Right cardiac atrium (tissue), 5 donors: Measurements from ENCODE around the gene IST1. TPM values are rescaled to one million over a fixed set of nuclear protein-coding genes. Genes with fewer than 3 reads are reported as not detected.

ENCODE experiments used
- ATAC-seq, 2 donors: fragments of 200-7000 bp; cut with Tn5 transposase; one replicate each; pipeline versions ENCODE4 v1.8.0 to v1.9.1; 2020; ENCODE audit warnings: moderate library complexity in 2 of 2, mild to moderate bottlenecking in 1 of 2
- DNase-seq, 3 donors: peaks; one replicate each; pipeline ENCODE4 v3.0.0-alpha.2; 2020
- H3K27ac ChIP-seq: one replicate; pipeline ENCODE4 v1.5.1; 2013; ENCODE audit warnings: mild to moderate bottlenecking, low read length, control low read depth, moderate library complexity
- H3K27me3 ChIP-seq: one replicate; pipeline ENCODE4 v1.6.1; 2013; ENCODE audit not compliant: control insufficient read depth, insufficient read depth
- H3K4me1 ChIP-seq: one replicate; pipeline ENCODE4 v1.6.1; 2013; ENCODE audit warnings: low read length; ENCODE audit not compliant: control insufficient read depth, insufficient read depth
- H3K4me3 ChIP-seq: one replicate; pipeline ENCODE4 v1.5.1; 2013; ENCODE audit warnings: low read length, control low read depth
- H3K9me3 ChIP-seq: one replicate; pipeline ENCODE4 v1.6.1; 2013; ENCODE audit warnings: low read length; ENCODE audit not compliant: control insufficient read depth
- WGBS: extraction: QIAGEN DNeasy Blood & Tissue Kit; methylation state at CpG from one replicate; pipeline ENCODE4 v1.1.7; 2013; 5-methylcytosine and 5-hydroxymethylcytosine counted together
- intact Hi-C, 4 donors: fragments of 100-400 bp; cut with DNase I; formaldehyde crosslinking; loops; one replicate each; pipeline versions ENCODE4 v1.11.0 to v1.14.0; 2022 to 2023
- long read RNA-seq, 4 donors: library from polyadenylated mRNA; unstranded; transcript quantifications; one replicate each; pipeline ENCODE4 v2.0.0, GENCODE V29; 2020 to 2021
- polyA plus RNA-seq: library from polyadenylated mRNA; stranded (reverse); fragments of 200-250 nt; gene quantifications from one replicate; pipeline ENCODE4 v1.2.3, GENCODE V29; 2013
- total RNA-seq, 4 donors: library from RNA; stranded (reverse); fragmentation: NEBNext Ultra II Directional; extraction: Animal tissue kit (Norgen Biotek cat#: 25700); gene quantifications; one replicate each; pipeline ENCODE4 v1.2.1, GENCODE V29; 2021
- donor health status: healthy with polysubstance abuse.
- donor health status: DM: no; HTN: yes; CAD: no.
- donor health status: DM: no; HTN: no; CAD: no.
- donor health status: DM: no; HTN: yes; CAD: no; lungs with severe emphysema.
- donor health status: DM: yes; HTN: yes; CAD: no.

IST1 gene
- total RNA-seq (100 to 1,000 TPM; 128 to 148 (median 139) TPM), polyA plus RNA-seq (89.5 TPM)
- long read RNA-seq, donor 1, full-length matches to known transcripts: 187 of 267 reads
- long read RNA-seq, donor 1, partial matches to known transcripts: 13 of 267 reads
- long read RNA-seq, donor 1, other reads (novel, unspliced or antisense): 67 of 267 reads
- long read RNA-seq, donor 2, full-length matches to known transcripts: 53 of 82 reads
- long read RNA-seq, donor 2, partial matches to known transcripts: 8 of 82 reads
- long read RNA-seq, donor 2, other reads (novel, unspliced or antisense): 21 of 82 reads
- long read RNA-seq, donor 3, full-length matches to known transcripts: 376 of 554 reads
- long read RNA-seq, donor 3, partial matches to known transcripts: 23 of 554 reads
- long read RNA-seq, donor 3, other reads (novel, unspliced or antisense): 155 of 554 reads
- long read RNA-seq, donor 4, full-length matches to known transcripts: 59 of 80 reads
- long read RNA-seq, donor 4, partial matches to known transcripts: 5 of 80 reads
- long read RNA-seq, donor 4, other reads (novel, unspliced or antisense): 16 of 80 reads

DNA sequence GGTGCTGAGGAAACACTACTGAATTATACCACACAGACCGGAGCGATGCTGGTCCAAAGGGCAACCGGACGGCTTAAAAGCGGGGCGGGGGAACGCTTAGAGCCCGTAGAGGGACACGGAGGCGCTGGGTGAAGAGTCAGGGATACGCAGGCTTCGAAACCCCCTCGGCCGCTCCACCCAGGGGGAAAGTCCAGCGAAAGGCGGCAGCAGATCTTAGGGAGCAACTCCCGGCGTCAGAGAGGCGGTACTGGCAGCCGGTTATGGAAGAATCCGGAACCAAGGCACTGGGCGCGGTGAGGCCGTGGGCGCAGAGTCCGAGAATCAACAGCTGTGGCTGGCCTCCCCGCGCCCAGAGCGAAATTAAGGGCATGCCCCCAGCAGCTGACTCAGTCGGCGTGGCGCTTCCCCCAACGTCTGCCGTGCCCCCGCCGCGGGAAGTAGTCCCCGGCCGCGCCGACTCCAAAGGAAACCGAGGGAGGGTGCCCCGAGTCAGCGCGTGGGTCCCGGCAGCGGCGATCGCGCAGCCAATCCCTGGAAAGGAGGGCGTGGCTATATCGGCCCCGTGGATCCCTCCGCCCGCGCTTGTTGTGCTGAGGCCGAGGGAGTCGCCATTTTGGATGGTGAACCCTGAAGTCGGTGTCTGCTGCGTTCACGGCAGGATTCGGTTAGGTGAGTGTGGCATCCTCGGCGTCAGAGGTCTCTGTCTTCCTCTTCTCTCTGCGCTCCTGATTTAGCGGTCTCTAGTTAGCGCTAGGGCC is at the start of gene IST1:
Gene IST1 (plus strand): TSS at position 611 of the 758 bp plus-strand sequence. CDS start 20,110 bp downstream, outside the sequence.
- H3K27me3 ChIP-seq: no peaks in the 10 kb centered on the region
- peak; percentile 98 for ATAC-seq
- no peaks in the 10 kb centered on the region for H3K4me1 ChIP-seq
- peak within 1 kb of the TSS; percentile 90 for H3K4me3 ChIP-seq
- WGBS: under 1% methylated on average over 67 of the region's 67 CpGs
- intact Hi-C loops: no loop called here
- DNase-seq: peak; percentile 99
- no peaks in the 10 kb centered on the region for H3K9me3 ChIP-seq
- peak within 1 kb of the TSS; percentile 100 for H3K27ac ChIP-seq

DNA sequence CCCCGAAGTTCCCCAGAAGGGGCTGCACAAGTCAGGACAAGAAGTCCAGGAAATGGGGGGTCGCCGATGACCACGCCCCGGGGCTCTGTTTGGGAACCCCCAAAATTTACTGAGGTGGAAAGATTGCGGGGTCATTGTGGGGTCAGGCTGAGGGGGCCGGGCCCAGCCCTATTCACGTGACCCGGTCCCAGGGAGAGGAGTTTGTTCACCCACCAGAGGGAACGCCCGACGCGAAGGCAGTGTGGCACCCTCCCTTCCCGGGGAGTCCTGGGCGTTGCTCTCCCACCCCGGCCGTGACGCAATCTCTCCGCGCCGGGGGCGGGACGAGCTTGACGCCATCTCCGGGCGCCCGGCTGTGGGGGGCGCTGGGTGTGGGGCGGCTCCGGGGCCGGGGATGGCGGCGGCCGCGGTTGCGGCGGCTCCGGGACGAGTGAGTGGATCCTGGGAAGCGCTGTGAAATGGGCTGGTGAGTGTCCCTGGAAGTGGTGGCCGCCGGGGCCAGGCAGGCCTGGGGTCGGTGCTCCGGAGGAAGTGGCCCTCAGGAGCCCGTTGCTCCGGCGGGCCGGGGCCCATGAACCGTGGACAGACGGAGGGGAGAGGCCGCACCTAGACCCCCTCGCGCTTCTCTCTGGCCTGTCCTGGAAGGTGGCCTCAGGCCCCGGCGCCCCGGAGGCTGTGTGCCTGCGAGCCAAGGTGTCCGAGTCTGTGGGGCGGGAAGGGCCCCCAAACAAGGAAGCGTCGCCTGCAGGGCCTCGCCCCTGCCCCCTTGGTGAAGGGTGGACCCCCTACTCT is 49.5 kb upstream of the IST1 start, which contains the start of gene ATXN1L:
Gene ATXN1L (plus strand): TSS at position 338 of the 792 bp plus-strand sequence. CDS start 3,765 bp downstream, outside the sequence.
- no peaks in the 10 kb centered on the region for H3K4me1 ChIP-seq
- H3K4me3 ChIP-seq: peak within 1 kb of the TSS; percentile 77
- no peaks in the 10 kb centered on the region for H3K27me3 ChIP-seq
- H3K9me3 ChIP-seq: no peaks in the 10 kb centered on the region
- intact Hi-C loops: no loop called here
- WGBS: under 1% methylated on average over 62 of the region's 62 CpGs
- peak; percentile 93 to 97 (median 96) for DNase-seq
- H3K27ac ChIP-seq: peak within 1 kb of the TSS; percentile 57
- ATAC-seq: peak; percentile 98

DNA sequence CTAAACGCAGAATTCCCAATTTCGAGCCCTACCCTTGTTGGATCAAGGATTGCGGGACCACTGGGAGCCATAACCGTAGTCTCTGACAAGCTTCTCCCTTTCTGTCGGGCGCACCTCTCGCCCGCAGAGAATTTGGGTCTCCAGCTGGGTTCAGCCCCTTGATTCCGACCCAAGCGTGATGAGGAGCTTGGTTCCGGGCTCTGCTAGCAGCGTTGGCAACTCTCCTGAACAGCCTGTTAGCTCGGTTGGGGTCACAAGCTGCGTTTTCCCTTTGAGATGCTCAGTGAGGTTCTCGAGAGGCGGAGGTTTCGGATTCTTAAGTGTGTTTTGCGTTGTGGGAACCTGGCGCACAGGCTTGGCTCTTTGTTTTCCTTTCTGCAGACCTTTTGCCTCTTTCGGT is 48.9 kb upstream of the IST1 start:
- H3K4me1 ChIP-seq: no peaks in the 10 kb centered on the region
- no peaks in the 10 kb centered on the region for H3K9me3 ChIP-seq
- intact Hi-C loops: no loop called here
- no peak overlapping the region for H3K27ac ChIP-seq
- DNase-seq (no peak), ATAC-seq (peak in 1 of 2 donors; percentile 3)
- WGBS: under 1% methylated on average over 20 of the region's 20 CpGs
- H3K4me3 ChIP-seq: peak overlapping the region; percentile 77
- no peaks in the 10 kb centered on the region for H3K27me3 ChIP-seq

DNA sequence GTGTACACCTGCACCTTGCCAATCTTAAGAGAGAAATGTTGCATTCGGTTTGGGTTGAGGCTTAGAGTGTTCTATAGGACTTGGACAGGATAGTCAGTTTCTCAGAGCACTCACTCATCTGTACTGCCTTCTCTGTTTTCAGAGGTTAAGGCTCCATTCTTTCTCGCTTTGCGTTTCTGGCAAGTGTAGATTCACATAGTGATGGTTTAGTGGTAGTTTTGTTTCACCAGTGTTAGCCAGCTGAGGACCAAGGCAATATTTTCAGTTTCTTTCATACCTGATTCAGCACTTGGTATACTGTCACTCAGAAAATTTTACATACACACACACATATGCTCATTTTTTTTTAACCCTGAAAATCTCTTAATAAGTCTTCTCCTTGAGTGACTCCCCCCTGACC is 48.2 kb upstream of the IST1 start:
- Histone ChIP-seq H3K4me1 (no peaks in the 10 kb centered on the region), H3K9me3 (no peaks in the 10 kb centered on the region), H3K27me3 (no peaks in the 10 kb centered on the region), H3K27ac (no peak overlapping the region), H3K4me3 (peak overlapping the region; percentile 77)
- ATAC-seq (no peak), DNase-seq (no peak)
- 59% methylated on average over 3 of the region's 3 CpGs for WGBS
- intact Hi-C loops: no loop called here

DNA sequence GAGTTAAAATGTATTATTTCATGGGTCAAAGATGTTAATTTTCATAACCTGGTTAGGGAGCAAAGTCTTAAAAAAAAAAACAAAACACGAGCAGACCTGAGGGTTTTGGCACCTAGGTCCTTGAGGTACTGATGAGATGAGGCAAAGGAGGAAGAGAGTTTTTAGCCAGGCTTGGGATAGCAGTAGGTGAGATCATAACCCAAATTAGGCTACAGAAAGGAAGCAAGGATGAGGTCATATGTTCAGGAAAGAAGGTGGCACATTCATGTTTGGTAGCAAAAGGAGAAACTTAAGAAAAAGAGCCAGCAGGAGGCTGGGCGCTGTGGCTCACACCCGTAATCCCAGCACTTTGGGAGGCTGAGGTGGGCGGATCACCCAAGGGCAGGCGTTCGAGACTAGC is 46.7 kb upstream of the IST1 start:
- no peak for DNase-seq
- 86% methylated on average over 6 of the region's 6 CpGs for WGBS
- Histone ChIP-seq H3K27me3 (no peaks in the 10 kb centered on the region), H3K4me3 (no peak overlapping the region), H3K27ac (no peak overlapping the region), H3K9me3 (no peaks in the 10 kb centered on the region), H3K4me1 (no peaks in the 10 kb centered on the region)
- intact Hi-C loops: no loop called here
- no peak for ATAC-seq

DNA sequence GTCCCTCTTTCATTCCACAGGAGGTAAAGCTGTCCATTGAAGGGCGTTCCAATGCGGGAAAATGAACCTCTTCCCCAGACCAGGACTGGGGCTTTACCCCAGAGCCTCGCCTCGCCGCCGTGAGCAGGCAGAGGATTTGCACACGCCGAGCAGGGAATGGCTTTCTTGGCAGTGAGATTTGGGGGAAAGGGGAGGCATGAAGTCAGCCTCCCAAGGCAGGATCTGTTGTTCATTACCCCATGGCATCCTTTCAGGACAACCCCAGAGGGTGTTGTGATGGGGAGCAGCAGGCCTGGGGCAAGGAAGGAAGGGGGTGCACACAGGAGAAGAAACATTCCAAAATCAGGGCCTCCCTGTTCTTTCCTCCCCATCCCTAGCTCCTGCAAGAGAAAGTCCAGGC is 43.6 kb upstream of the IST1 start:
- DNase-seq (no peak), ATAC-seq (no peak)
- Histone ChIP-seq H3K4me3 (no peak overlapping the region), H3K4me1 (no peaks in the 10 kb centered on the region), H3K27ac (no peak overlapping the region), H3K9me3 (no peaks in the 10 kb centered on the region), H3K27me3 (no peaks in the 10 kb centered on the region)
- 92% methylated on average over 8 of the region's 8 CpGs for WGBS
- intact Hi-C loops: no loop called here

DNA sequence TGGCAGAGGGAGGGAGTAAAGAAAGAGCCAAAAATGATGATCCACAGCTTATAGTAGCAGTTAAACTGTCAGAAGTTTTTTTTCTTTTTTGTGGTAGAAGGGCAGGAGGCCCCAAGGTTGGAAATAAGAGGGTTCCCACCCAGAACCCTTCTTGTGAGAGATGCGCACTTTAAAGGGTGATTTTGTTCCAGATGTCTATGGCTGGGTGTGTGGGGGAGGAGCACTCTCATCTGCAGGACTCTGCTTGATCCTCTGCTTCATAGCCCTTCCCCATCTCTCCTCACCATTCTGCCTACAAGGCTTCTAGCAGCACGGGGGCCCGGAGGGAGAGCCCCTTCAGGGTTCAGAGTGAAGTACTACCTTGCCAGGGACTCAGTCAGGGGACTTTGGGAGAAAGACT is 43.2 kb upstream of the IST1 start:
- DNase-seq (no peak), ATAC-seq (no peak)
- Histone ChIP-seq H3K4me1 (no peaks in the 10 kb centered on the region), H3K27ac (no peak overlapping the region), H3K9me3 (no peaks in the 10 kb centered on the region), H3K4me3 (no peak overlapping the region), H3K27me3 (no peaks in the 10 kb centered on the region)
- 93% methylated on average over 3 of the region's 3 CpGs for WGBS
- intact Hi-C loops: no loop called here

DNA sequence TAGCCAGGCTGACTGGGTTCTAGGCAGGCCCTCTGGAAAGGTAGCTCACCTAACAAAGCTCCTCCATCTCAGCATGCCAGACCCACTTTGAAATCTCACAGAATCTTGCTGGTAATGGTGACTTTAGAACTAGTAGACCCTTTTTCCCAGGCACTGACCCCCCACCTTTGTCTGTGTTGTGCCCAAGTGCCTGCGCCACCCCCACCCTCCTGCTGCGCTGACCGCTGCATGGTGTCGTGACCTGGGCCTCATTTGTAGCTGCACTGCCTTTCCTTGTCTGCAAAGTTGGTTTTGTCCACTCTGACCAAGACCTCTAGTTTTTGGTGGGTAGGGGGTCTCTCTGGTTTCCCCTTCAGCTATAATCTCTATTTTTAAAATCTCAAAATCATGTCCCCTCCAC is 42.8 kb upstream of the IST1 start:
- WGBS: 97% methylated on average over 4 of the region's 4 CpGs
- DNase-seq: no peak
- Histone ChIP-seq H3K27ac (no peak overlapping the region), H3K4me1 (no peaks in the 10 kb centered on the region), H3K9me3 (no peaks in the 10 kb centered on the region), H3K4me3 (no peak overlapping the region), H3K27me3 (no peaks in the 10 kb centered on the region)
- intact Hi-C loops: no loop called here
- ATAC-seq: no peak

DNA sequence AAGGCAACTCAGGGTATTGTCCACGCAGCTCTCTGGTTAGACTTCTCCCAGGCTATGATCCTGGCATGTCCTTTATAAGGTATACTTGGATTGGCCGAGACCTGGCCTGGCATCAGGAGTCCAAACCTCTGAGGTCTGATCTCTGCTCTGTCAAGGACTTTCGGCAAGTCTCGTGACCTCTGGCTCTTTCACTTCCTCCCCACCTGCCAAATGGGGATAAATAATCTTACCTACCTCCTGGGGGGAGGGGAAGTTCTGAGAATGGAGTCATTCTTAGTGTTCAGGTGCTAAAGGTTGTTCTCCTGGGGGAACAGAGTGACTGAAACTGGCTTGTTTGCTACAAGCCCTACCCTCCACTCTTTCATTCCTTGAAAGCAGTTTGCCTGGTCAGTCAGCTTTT is 41.9 kb upstream of the IST1 start:
- H3K4me3 ChIP-seq: no peak overlapping the region
- no peaks in the 10 kb centered on the region for H3K4me1 ChIP-seq
- H3K27me3 ChIP-seq: no peaks in the 10 kb centered on the region
- ATAC-seq: no peak
- no peak overlapping the region for H3K27ac ChIP-seq
- no peaks in the 10 kb centered on the region for H3K9me3 ChIP-seq
- DNase-seq: no peak
- whole genome bisulfite sequencing: 79% methylated on average over 4 of the region's 4 CpGs
- intact Hi-C loops: no loop called here

DNA sequence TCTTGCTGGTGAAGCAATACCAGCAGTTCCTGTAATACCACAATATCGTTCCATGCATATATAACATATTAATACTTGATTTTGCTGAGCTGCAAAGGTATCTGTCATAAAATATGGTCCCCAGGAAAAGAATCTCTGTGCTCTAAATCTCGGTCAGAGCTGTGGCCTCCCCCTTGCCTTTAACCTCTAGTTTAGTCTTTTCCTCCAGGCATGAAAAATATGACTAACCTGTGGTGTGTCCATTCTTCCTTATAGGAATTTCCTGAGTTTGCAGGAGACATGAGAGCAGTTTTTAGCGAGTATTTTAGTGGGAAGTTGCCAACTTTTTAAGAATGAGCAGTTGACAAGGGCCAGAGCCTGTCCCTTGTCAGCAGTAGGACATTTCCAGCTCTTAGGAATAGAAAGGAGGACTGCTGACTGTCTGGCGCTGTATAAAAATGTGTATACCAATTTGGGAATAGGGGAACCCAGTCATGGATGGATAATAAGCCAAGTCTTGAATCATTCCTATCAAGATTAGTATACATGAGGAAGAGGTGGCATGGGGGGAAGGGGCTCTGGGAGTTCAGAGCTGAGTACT is 40.9 kb upstream of the IST1 start:
- intact Hi-C loops: no loop called here
- 70% methylated on average over 4 of the region's 4 CpGs for WGBS
- ATAC-seq: no peak
- DNase-seq: no peak
- H3K27me3 ChIP-seq: no peaks in the 10 kb centered on the region
- H3K4me3 ChIP-seq: no peak overlapping the region
- H3K9me3 ChIP-seq: no peaks in the 10 kb centered on the region
- peaks cover 3% of the 10 kb centered on the region for H3K4me1 ChIP-seq
- H3K27ac ChIP-seq: peak overlapping the region; percentile 56
